ENCODE results near the gene STAP1. TPM values are rescaled to one million over a fixed set of nuclear protein-coding genes. Genes with fewer than 3 reads are reported as not detected.
"Not testable (repeated sequence)": the region's sequence is repeated elsewhere in the genome, so short reads cannot be mapped to it uniquely, and the experiment has no call there.

STAP1 gene
- total RNA-seq, 1 donor from 2014 or later = not detected

DNA sequence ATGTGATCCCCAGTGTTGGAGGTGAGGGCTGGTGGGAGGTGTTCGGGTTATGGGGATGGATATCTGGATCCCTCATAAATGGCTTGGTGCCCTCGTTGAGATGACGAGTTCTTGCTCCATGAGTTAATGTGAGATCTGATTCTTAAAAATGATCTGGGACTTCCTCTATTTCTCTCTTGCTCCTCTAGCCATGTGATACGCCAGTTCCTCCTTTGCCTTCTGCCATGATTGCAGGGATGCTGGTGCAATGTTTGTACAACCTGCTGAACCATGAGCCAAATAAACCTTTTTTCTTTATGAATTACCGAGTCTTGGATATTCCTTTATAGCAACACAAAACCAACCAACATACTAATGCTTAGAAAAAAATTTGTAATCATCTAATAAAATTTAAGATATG lies 56.6 kb downstream of the STAP1 start:
- no peak for DNase-seq (ENCODE audit: low spot score)
- ATAC-seq = no peak

DNA sequence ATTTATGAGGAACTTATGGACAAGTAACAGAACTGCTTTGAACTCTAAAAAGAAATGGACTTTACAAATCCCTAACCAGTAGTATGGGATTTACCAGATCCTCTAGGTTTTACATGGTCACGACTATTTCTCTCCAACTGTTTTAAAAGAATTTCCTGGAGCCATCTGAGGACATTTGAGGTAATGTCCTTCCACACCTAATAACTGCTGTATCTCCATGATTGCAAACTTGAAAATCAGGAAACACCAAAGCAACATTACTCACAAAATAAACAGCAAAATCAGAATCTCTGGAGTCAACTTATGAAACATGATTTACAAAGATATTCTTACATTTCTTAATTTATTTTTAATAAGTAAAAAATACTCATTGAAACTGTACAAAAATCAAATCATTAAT lies 58.0 kb downstream of the STAP1 start:
- DNase-seq (ENCODE audit: low spot score) (no peak), ATAC-seq (no peak)

DNA sequence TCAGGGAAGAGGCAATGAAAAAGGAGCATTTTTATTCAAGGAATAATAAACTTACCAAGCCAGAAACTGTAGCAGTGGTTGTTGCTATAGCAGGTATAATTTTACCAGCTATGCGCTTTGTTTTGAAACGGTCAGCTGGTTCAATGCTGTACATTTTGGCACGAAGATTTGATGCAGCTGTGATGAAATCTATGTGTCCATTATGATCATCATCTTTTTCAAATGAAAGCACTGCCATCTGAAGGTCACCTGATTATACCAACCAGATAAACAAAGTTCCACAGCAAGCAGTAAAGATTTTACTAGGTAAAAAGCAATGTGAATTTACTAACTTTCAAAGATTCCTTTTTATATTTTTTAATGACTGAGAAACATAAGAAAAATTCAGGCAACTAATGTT lies 66.4 kb downstream of the STAP1 start:
- ATAC-seq (no peak), DNase-seq (ENCODE audit: low spot score) (no peak)

DNA sequence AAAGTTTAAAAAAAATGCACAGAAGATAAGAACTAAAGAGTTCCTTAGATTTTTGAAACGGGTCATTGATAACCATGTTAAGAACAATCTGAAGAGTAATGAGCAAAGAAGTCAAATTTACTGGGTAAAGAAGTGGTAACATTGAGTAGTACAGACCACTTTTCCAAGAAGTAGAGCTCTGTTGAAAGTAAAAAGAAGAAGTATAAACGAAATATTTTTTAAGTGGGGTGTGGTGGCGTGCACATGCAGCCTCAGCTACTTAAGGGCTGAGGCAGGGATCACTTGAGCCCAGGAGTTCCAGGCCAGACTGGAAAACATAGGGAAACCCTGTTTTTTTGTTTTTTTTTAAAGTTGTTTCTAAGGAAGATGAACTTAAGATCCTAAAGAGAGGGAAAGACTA lies 74.0 kb downstream of the STAP1 start:
- DNase-seq (ENCODE audit: low spot score) (no peak), ATAC-seq (no peak)

DNA sequence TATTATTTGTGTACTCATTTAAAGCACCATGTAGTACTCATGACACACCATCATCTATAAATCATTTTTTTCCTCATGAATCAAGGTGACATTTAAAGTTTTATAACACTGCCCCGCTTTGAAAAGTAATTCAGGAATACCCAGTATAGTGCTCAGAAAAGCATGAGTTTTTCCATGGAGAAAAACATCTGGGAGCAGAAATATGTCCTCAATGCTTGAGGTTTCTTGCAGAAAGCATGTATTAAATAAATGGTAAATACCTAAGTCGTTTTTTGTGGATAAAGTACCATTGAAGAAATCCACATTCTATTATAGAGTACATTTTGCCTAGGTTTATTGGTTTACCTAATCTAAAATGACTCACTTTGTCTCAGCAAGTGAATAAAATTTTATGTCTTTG lies 76.2 kb downstream of the STAP1 start:
- DNase-seq (ENCODE audit: low spot score) (no peak), ATAC-seq (no peak)

DNA sequence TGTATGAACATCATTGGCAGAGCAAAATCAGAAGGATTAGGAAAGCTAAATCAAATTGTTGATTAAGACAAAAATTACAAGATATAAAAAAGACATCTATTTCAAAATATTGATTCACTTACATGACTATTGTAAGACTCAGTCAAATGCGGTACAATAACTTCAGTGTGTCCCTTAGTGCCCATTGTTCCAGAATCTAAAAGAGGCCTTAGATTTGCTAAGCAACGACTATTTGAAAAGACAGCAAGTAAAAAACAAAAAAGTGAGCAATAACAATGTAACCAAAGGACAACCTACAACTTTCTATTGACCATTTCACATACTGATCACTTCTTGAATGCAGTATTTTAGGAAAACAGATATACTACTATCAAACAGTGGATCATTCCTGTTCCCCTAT lies 76.8 kb downstream of the STAP1 start:
- no peak for DNase-seq (ENCODE audit: low spot score)
- ATAC-seq = no peak

DNA sequence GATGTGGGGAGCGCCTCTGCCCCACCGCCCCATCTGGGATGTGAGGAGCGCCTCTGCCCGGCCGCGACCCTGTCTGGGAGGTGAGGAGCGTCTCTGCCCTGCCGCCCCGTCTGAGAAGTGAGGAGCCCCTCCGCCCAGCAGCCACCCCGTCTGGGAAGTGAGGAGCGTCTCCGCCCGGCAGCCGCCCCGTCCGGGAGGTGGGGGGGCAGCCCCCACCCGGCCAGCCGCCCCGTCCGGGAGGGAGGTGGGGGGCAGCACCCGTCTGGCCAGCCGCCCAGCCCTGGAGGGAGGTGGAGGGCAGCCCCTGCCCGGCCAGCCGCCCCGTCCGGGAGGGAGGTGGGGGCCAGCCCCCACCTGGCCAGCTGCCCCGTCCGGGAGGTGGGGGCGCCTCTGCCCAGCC lies 78.5 kb downstream of the STAP1 start:
- not testable (repeated sequence) for ATAC-seq; DNase-seq (ENCODE audit: low spot score)

DNA sequence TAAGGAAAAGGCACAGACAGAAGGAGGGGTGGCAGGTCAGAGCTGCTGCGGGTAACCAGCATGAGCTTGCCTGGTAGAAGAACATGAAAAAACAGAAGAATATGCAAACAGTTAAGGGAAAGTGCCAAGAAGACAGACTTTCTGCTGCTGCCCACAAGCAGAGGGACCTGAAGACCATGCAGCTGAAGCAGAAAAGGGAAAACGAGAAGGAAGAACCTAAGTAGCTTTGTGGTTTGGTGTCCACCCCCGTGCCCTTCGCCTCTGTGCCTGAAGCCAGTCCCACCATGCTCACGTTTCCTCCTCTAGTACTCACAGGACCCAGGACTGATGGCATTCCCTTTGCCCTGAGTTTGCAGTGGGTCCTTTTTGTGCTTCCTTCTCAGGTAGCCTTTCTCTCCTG lies 79.6 kb downstream of the STAP1 start:
- DNase-seq (ENCODE audit: low spot score) = no peak
- no peak for ATAC-seq

DNA sequence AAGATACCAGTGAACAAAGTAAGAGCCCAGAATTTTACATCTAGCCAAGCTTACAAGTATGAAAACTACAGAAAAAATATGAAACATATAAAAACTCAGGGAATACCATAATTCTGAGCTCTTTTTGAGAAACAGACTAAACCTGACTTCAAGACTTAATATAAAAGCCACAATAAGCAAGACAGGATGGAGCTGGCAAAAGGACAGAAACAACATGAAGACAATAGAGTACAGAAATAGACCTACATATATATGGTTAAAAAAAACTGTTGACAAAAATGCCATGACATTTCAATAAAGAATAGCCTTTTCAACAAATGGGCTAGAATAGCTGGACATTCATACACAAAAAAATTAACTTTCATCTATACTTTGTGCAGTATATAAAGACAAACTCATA lies 93.0 kb downstream of the STAP1 start:
- ATAC-seq (no peak), DNase-seq (ENCODE audit: low spot score) (no peak)

Other genes with a start within 250 kb of the STAP1 start
- gene CENPC, start 13.2 kb upstream of the STAP1 start, total RNA-seq = 7.3 TPM
- 19.6 TPM for gene UBA6, start 142.4 kb downstream of the STAP1 start, total RNA-seq
- gene GNRHR, start 195.7 kb downstream of the STAP1 start, total RNA-seq = not detected

All from left lobe of liver (tissue), 2 donors.